ENCODE data around the gene PACSIN3. TPM values are rescaled to one million over a fixed set of nuclear protein-coding genes. Genes with fewer than 3 reads are reported as not detected.

PACSIN3 gene
- total and polyA plus RNA-seq, 2 of the 13 experiments (the other 11 are each of a cell fraction or from before 2014, with no cell fraction given) = 47.9 to 93.3 TPM

DNA sequence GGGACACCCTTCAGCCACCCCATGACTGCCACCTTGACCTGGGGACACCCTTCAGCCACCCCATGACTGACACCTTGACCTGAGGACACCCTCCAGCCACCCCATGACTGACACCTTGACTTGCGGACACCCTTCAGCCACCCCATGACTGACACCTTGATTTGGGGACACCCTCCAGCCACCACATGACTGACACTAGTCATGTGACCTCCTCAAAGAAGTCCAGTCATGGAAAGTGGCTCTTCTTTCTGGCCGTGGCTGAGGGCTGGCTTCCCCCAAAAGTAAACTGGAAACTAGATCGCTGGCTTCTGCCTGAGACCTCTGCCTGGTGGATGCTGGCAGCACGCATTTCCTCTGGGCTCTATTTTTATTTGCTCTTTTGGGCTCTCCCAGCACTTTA, 38.0 kb downstream of the PACSIN3 start:
- Histone ChIP-seq H3K4me1 (ENCODE audit: insufficient read depth, low read length) (no peaks in the 10 kb centered on the region), H3K36me3 (replicated peaks in 1 of 2; ENCODE audit: control insufficient read depth in 1 of 2, insufficient read depth in 2 of 2, low read length in 2 of 2) (peaks cover 0 to 3% of the 10 kb centered on the region in 2 experiments; a peak in 2 of 5 replicates), H3K9ac (ENCODE audit: insufficient read depth, low read depth, low read length) (no peak overlapping the region), H3K4me2 (ENCODE audit: low read depth, low read length) (no peak overlapping the region), H2AFZ (ENCODE audit: low read length) (no peak overlapping the region), H3K4me3 (replicated peaks in 1 of 3; ENCODE audit: insufficient read depth in 1 of 3, low read depth in 2 of 3, low read length in 3 of 3) (no peak overlapping the region), H3K79me2 (ENCODE audit: insufficient read depth, low read length) (no peaks in the 10 kb centered on the region), H4K20me1 (ENCODE audit: insufficient read depth, low read length) (no peaks in the 10 kb centered on the region), H3K9me3 (ENCODE audit: low read length) (no peaks in the 10 kb centered on the region), H3K27ac (ENCODE audit: extremely low read length, insufficient read depth, low read length) (no peak overlapping the region), H3K27me3 (ENCODE audit: control insufficient read depth in 1 of 2, insufficient read depth in 2 of 2, low read length in 2 of 2) (no peaks in the 10 kb centered on the region)
- 91% methylated on average over 3 of the region's 4 CpGs for WGBS (ENCODE audit: low lambda C conversion rate)
- TF ChIP-seq CEBPG (CRISPR knock-in tag; IDR thresholded peaks at IDR 0.05) (no peak), ZNF761 (CRISPR knock-in tag; conservative IDR thresholded peaks at IDR 0.05) (no peak), FOXP1 (IDR thresholded peaks at IDR 0.05) (no peak), FOXP1 (CRISPR knock-in tag; IDR thresholded peaks at IDR 0.05) (no peak), U2AF1 (optimal IDR thresholded peaks at IDR 0.05; ENCODE audit: low read depth, low read length) (no peak), AKAP8 (CRISPR knock-in tag; IDR thresholded peaks at IDR 0.05) (no peak), U2AF2 (IDR thresholded peaks at IDR 0.05; ENCODE audit: low read depth, low read length) (no peak), ZNF672 (CRISPR knock-in tag; IDR thresholded peaks at IDR 0.05) (no peak), ZFP41 (CRISPR knock-in tag; IDR thresholded peaks at IDR 0.05; ENCODE audit: borderline replicate concordance) (no peak), SCMH1 (CRISPR knock-in tag; IDR thresholded peaks at IDR 0.05; ENCODE audit: borderline replicate concordance) (no peak), ZNF350 (CRISPR knock-in tag; IDR thresholded peaks at IDR 0.05; ENCODE audit: borderline replicate concordance, low read depth) (no peak), ARNT (IDR thresholded peaks at IDR 0.05) (no peak), HOXA7 (CRISPR knock-in tag; IDR thresholded peaks at IDR 0.05) (no peak)
- no peak for ATAC-seq
- DNase-seq (ENCODE audit: low spot score) = no peak
- in situ Hi-C loops (cut with HindIII; ENCODE audit: extremely low pct_ligation_motif_present, low pct_unique_long_range_greater_than_20kb) = no loop called here
- intact Hi-C loops (cut with micrococcal nuclease; ENCODE audit: unreplicated experiment) = no loop called here
- BruUV-seq (replicated peaks) = no TSS peak
- CTCF ChIA-PET (ENCODE audit: low intra/inter-chr PET ratio, low total read pairs) = no interaction called here
- no peak for FAIRE-seq
- POLR2A ChIA-PET = no interaction called here

DNA sequence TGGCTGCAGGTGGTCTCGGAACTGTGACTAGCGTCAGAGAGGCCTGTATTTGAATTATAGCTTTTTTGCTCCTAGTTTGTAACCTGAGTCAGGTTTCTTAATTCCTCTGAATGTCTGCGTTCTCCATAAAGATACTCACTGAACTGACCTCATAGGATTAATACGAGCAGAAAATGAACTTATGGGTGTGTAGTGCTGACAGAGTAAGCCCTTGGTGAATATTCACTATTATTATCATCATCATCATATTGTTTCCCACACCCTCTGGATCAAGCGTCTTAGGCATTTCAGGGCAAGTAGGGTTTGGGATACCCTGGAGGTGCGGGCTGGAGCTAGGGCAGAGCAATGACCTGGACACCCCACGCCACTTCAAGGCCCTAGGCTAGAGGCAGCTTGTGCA, 38.6 kb downstream of the PACSIN3 start:
- in situ Hi-C loops (cut with HindIII; ENCODE audit: extremely low pct_ligation_motif_present, low pct_unique_long_range_greater_than_20kb) (no loop called here), intact Hi-C loops (cut with micrococcal nuclease; ENCODE audit: unreplicated experiment) (no loop called here)
- Histone ChIP-seq H2AFZ (ENCODE audit: low read length) (no peak overlapping the region), H3K27ac (ENCODE audit: extremely low read length, insufficient read depth, low read length) (no peak overlapping the region), H3K79me2 (ENCODE audit: insufficient read depth, low read length) (no peaks in the 10 kb centered on the region), H3K4me2 (ENCODE audit: low read depth, low read length) (no peak overlapping the region), H4K20me1 (ENCODE audit: insufficient read depth, low read length) (no peaks in the 10 kb centered on the region), H3K36me3 (replicated peaks in 1 of 2; ENCODE audit: control insufficient read depth in 1 of 2, insufficient read depth in 2 of 2, low read length in 2 of 2) (peaks cover 0 to 3% of the 10 kb centered on the region in 2 experiments; a peak in 2 of 5 replicates), H3K4me3 (replicated peaks in 1 of 3; ENCODE audit: insufficient read depth in 1 of 3, low read depth in 2 of 3, low read length in 3 of 3) (no peak overlapping the region), H3K27me3 (ENCODE audit: control insufficient read depth in 1 of 2, insufficient read depth in 2 of 2, low read length in 2 of 2) (no peaks in the 10 kb centered on the region), H3K4me1 (ENCODE audit: insufficient read depth, low read length) (no peaks in the 10 kb centered on the region), H3K9ac (ENCODE audit: insufficient read depth, low read depth, low read length) (no peak overlapping the region), H3K9me3 (ENCODE audit: low read length) (no peaks in the 10 kb centered on the region)
- no peak for DNase-seq (ENCODE audit: low spot score)
- BruUV-seq (replicated peaks) = no TSS peak
- POLR2A ChIA-PET = no interaction called here
- WGBS (ENCODE audit: low lambda C conversion rate) = 94% methylated on average over 7 of the region's 7 CpGs
- FAIRE-seq = no peak
- ATAC-seq = no peak
- CTCF ChIA-PET (ENCODE audit: low intra/inter-chr PET ratio, low total read pairs) = no interaction called here
- TF ChIP-seq JUN (CRISPR knock-in tag; IDR thresholded peaks at IDR 0.05) = no peak
- TF ChIP-seq KAT8 (CRISPR knock-in tag; IDR thresholded peaks at IDR 0.05) = no peak
